ENCODE data around the gene MYO1E. TPM values are rescaled to one million over a fixed set of nuclear protein-coding genes. Genes with fewer than 3 reads are reported as not detected.

MYO1E gene
- polyA plus RNA-seq, 1 donor from 2014 or later: 0.38 TPM

DNA sequence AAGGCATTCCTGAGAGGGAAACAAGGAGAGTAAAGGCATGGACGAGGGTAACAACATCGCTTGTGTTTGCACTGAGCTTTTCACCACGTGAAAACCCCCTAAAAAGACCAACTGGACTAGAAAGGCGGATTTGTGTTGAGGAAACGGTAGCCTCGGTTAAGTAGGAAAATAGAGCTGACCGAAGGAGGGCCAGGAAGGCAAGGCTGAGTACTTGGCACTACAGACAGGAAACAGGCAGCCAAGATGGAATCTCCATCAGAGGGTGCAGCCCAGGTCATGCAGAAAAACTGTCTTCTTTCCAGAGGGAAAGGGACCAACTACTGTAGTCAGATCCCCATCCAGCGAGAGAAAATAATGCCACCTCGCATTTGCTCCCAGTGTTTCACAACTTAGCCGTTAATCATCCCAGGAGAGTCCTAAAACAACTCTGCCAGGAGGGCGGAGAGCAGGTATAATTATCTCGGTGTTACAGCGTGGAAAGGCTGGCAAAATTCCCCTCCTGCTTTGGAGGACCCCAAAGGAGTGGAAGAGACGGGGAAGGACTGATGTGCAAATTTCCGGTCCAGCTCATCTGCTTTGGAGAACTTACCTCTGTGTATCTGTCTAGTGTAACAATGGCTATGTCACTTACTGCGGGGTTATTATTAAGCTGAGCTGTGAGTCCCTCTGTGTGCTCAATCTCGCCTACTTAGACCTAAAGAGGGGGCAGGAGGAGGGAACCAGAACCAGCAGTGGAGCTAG lies 77.2 kb downstream of the MYO1E start:
- H3K36me3 ChIP-seq (ENCODE audit: insufficient read depth, low read length): no peaks in the 10 kb centered on the region
- H3K4me2 ChIP-seq (ENCODE audit: low read length): no peak overlapping the region
- H4K20me1 ChIP-seq (ENCODE audit: insufficient read depth): no peaks in the 10 kb centered on the region
- H3K27me3 ChIP-seq (ENCODE audit: insufficient read depth, low read depth, low read length): no peaks in the 10 kb centered on the region
- no peak for TF ChIP-seq TAF1 (IDR thresholded peaks at IDR 0.05; ENCODE audit: low read depth)
- TF ChIP-seq, protein P1, sequence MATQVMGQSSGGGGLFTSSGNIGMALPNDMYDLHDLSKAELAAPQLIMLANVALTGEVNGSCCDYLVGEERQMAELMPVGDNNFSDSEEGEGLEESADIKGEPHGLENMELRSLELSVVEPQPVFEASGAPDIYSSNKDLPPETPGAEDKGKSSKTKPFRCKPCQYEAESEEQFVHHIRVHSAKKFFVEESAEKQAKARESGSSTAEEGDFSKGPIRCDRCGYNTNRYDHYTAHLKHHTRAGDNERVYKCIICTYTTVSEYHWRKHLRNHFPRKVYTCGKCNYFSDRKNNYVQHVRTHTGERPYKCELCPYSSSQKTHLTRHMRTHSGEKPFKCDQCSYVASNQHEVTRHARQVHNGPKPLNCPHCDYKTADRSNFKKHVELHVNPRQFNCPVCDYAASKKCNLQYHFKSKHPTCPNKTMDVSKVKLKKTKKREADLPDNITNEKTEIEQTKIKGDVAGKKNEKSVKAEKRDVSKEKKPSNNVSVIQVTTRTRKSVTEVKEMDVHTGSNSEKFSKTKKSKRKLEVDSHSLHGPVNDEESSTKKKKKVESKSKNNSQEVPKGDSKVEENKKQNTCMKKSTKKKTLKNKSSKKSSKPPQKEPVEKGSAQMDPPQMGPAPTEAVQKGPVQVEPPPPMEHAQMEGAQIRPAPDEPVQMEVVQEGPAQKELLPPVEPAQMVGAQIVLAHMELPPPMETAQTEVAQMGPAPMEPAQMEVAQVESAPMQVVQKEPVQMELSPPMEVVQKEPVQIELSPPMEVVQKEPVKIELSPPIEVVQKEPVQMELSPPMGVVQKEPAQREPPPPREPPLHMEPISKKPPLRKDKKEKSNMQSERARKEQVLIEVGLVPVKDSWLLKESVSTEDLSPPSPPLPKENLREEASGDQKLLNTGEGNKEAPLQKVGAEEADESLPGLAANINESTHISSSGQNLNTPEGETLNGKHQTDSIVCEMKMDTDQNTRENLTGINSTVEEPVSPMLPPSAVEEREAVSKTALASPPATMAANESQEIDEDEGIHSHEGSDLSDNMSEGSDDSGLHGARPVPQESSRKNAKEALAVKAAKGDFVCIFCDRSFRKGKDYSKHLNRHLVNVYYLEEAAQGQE (IDR thresholded peaks at IDR 0.05; ENCODE audit: borderline replicate concordance): no peak
- no peak for TF ChIP-seq POLR2AphosphoS5 (IDR thresholded peaks at IDR 0.05)
- TF ChIP-seq, protein P2, sequence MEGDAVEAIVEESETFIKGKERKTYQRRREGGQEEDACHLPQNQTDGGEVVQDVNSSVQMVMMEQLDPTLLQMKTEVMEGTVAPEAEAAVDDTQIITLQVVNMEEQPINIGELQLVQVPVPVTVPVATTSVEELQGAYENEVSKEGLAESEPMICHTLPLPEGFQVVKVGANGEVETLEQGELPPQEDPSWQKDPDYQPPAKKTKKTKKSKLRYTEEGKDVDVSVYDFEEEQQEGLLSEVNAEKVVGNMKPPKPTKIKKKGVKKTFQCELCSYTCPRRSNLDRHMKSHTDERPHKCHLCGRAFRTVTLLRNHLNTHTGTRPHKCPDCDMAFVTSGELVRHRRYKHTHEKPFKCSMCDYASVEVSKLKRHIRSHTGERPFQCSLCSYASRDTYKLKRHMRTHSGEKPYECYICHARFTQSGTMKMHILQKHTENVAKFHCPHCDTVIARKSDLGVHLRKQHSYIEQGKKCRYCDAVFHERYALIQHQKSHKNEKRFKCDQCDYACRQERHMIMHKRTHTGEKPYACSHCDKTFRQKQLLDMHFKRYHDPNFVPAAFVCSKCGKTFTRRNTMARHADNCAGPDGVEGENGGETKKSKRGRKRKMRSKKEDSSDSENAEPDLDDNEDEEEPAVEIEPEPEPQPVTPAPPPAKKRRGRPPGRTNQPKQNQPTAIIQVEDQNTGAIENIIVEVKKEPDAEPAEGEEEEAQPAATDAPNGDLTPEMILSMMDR (IDR thresholded peaks at IDR 0.05; ENCODE audit: poor library complexity, severe bottlenecking): no peak
- no peak for TF ChIP-seq EP300 (conservative IDR thresholded peaks at IDR 0.05; ENCODE audit: poor library complexity, severe bottlenecking)
- no peak for TF ChIP-seq EZH2 (IDR thresholded peaks at IDR 0.05; ENCODE audit: borderline replicate concordance, insufficient read depth, low read length, poor library complexity, severe bottlenecking)
- no peak for TF ChIP-seq MXI1 (conservative IDR thresholded peaks at IDR 0.05; ENCODE audit: poor library complexity, severe bottlenecking)
- TF ChIP-seq SMC3 (conservative IDR thresholded peaks at IDR 0.05; ENCODE audit: poor library complexity): no peak
- no peak for TF ChIP-seq RAD21 (conservative IDR thresholded peaks at IDR 0.05)
- no peaks in the 10 kb centered on the region for H3K9me2 ChIP-seq (ENCODE audit: insufficient read depth, low read length)
- H3K9ac ChIP-seq (ENCODE audit: low read length): no peak overlapping the region
- no peak overlapping the region for H3K4me3 ChIP-seq (ENCODE audit: low read length)
- H3K9me3 ChIP-seq (ENCODE audit: low read length): no peaks in the 10 kb centered on the region
- no peak overlapping the region for H3K27ac ChIP-seq (ENCODE audit: low read length)
- H3K79me2 ChIP-seq (replicated peaks; ENCODE audit: insufficient read depth, low read length): no peaks in the 10 kb centered on the region
- H2AFZ ChIP-seq (ENCODE audit: low read depth, low read length): no peak overlapping the region
- no peaks in the 10 kb centered on the region for H3F3A ChIP-seq (ENCODE audit: insufficient read depth, low read length, poor library complexity, severe bottlenecking)

DNA sequence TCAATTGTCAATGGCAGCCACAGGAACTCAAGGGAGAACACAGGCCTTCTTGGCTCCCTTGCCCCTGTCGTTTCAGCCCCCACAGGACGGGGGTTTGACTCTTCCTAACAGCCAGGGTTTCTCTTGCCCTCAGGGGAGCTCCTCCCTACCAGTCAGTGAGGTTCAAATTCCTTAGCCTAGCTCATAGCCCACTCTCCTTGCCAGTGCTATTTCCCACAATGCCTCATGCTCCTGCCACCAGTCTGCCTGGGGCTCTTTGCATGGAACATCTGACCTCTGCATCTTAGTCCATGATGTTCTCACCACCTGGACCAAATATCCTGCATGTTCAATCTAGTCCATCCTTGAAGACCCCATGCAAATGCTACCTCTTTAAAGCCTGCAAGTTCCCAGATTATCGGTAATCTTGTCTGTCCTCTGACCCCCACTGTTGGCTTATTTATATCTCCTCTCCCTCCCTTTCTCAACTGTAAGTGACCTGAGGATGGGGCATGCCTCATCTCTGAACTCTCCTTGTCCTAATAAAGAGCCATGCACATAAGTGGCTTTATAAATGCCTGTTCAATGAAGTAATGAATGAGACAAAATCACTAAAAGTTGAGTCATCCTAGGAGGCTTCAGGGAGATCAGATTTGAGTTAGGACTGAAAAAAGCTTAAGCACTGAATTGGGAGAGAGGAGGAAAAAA lies 78.0 kb downstream of the MYO1E start:
- Histone ChIP-seq H4K20me1 (ENCODE audit: insufficient read depth) (no peaks in the 10 kb centered on the region), H3K9ac (ENCODE audit: low read length) (no peak overlapping the region), H3K9me2 (ENCODE audit: insufficient read depth, low read length) (no peaks in the 10 kb centered on the region), H3K27me3 (ENCODE audit: insufficient read depth, low read depth, low read length) (no peaks in the 10 kb centered on the region), H3K36me3 (ENCODE audit: insufficient read depth, low read length) (no peaks in the 10 kb centered on the region), H3F3A (ENCODE audit: insufficient read depth, low read length, poor library complexity, severe bottlenecking) (no peaks in the 10 kb centered on the region), H3K9me3 (ENCODE audit: low read length) (no peaks in the 10 kb centered on the region), H3K27ac (ENCODE audit: low read length) (no peak overlapping the region), H2AFZ (ENCODE audit: low read depth, low read length) (no peak overlapping the region), H3K79me2 (replicated peaks; ENCODE audit: insufficient read depth, low read length) (no peaks in the 10 kb centered on the region), H3K4me2 (ENCODE audit: low read length) (no peak overlapping the region), H3K4me3 (ENCODE audit: low read length) (no peak overlapping the region)
- TF ChIP-seq, protein P1 (IDR thresholded peaks at IDR 0.05; ENCODE audit: borderline replicate concordance): no peak
- TF ChIP-seq, protein P2 (IDR thresholded peaks at IDR 0.05; ENCODE audit: poor library complexity, severe bottlenecking): no peak
- TF ChIP-seq SMC3 (conservative IDR thresholded peaks at IDR 0.05; ENCODE audit: poor library complexity): no peak
- no peak for TF ChIP-seq EP300 (conservative IDR thresholded peaks at IDR 0.05; ENCODE audit: poor library complexity, severe bottlenecking)
- TF ChIP-seq MXI1 (conservative IDR thresholded peaks at IDR 0.05; ENCODE audit: poor library complexity, severe bottlenecking): no peak
- no peak for TF ChIP-seq POLR2AphosphoS5 (IDR thresholded peaks at IDR 0.05)
- TF ChIP-seq RAD21 (conservative IDR thresholded peaks at IDR 0.05): no peak
- TF ChIP-seq EZH2 (IDR thresholded peaks at IDR 0.05; ENCODE audit: borderline replicate concordance, insufficient read depth, low read length, poor library complexity, severe bottlenecking): no peak
- no peak for TF ChIP-seq TAF1 (IDR thresholded peaks at IDR 0.05; ENCODE audit: low read depth)
